HEK293T (cell line): Measurements from ENCODE around the gene MKKS.

Source experiments
- CTCF ChIA-PET: fragments of 350-600 bp; formaldehyde crosslinking; extraction: SDS; loops from one replicate; lab custom pipeline; 2021; ENCODE audit warnings: antibody characterized with exemption, inconsistent platforms; lab: Yijun Ruan, JAX
- POLR2A ChIA-PET: fragments of 350-600 bp; formaldehyde crosslinking; extraction: SDS; loops from one replicate; lab custom pipeline; 2020; ENCODE audit warnings: antibody characterized with exemption, inconsistent platforms; lab: Yijun Ruan, JAX
- DNase-seq: peaks from one replicate; pipeline ENCODE4 v3.0.0; 2012; ENCODE audit warnings: mixed read lengths; ENCODE audit errors: extremely low spot score
- ARNT ChIP-seq: fragments of 450-650 bp; IDR thresholded peaks from 2 replicates; pipeline ENCODE4 v1.6.1; 2017; ENCODE audit warnings: mild to moderate bottlenecking
- BHLHE40 ChIP-seq: fragments of 450-650 bp; IDR thresholded peaks from 2 replicates; pipeline ENCODE4 v1.6.1; 2016; ENCODE audit warnings: mild to moderate bottlenecking, moderate library complexity, borderline replicate concordance
- CTBP1 ChIP-seq: fragments of 450-650 bp; IDR thresholded peaks from 2 replicates; pipeline ENCODE4 v1.6.1; 2016; ENCODE audit warnings: borderline replicate concordance
- ELF4 ChIP-seq: fragments of 450-650 bp; IDR thresholded peaks from 2 replicates; pipeline ENCODE4 v1.6.1; 2017; ENCODE audit warnings: antibody characterized with exemption
- FOXA1 ChIP-seq: fragments of 450-650 bp; IDR thresholded peaks from 2 replicates; pipeline ENCODE4 v1.6.1; 2016; ENCODE audit warnings: mild to moderate bottlenecking
- FOXK2 ChIP-seq: fragments of 450-650 bp; IDR thresholded peaks from 2 replicates; pipeline ENCODE4 v1.6.1; 2016; ENCODE audit warnings: mild to moderate bottlenecking
- FOXM1 ChIP-seq: fragments of 450-650 bp; IDR thresholded peaks from 2 replicates; pipeline ENCODE4 v1.6.1; 2017; ENCODE audit warnings: mild to moderate bottlenecking, borderline replicate concordance
- HDGF ChIP-seq: fragments of 450-650 bp; IDR thresholded peaks from 2 replicates; pipeline ENCODE4 v1.6.1; 2017; ENCODE audit warnings: antibody characterized with exemption, borderline replicate concordance
- L3MBTL2 ChIP-seq: fragments of 450-650 bp; conservative IDR thresholded peaks from 2 replicates; pipeline ENCODE4 v1.6.1; 2016; ENCODE audit warnings: mild to moderate bottlenecking
- LEF1 ChIP-seq: fragments of 450-650 bp; IDR thresholded peaks from 2 replicates; pipeline ENCODE4 v1.6.1; 2017; ENCODE audit warnings: mild to moderate bottlenecking, borderline replicate concordance
- NFRKB ChIP-seq: fragments of 450-650 bp; IDR thresholded peaks from 2 replicates; pipeline ENCODE4 v1.6.1; 2016; ENCODE audit warnings: mild to moderate bottlenecking, moderate library complexity
- PKNOX1 ChIP-seq: fragments of 450-650 bp; IDR thresholded peaks from 2 replicates; pipeline ENCODE4 v1.6.1; 2016
- SP1 ChIP-seq: fragments of 450-650 bp; IDR thresholded peaks from 2 replicates; pipeline ENCODE4 v1.6.1; 2017
- SUZ12 ChIP-seq: fragments of 450-650 bp; IDR thresholded peaks from 2 replicates; pipeline ENCODE4 v1.6.1; 2016; ENCODE audit warnings: mild to moderate bottlenecking
- TARDBP ChIP-seq: fragments of 450-650 bp; IDR thresholded peaks from 2 replicates; pipeline ENCODE4 v1.6.1; 2016
- ZNF384 ChIP-seq: fragments of 450-650 bp; IDR thresholded peaks from 2 replicates; pipeline ENCODE4 v1.6.1; 2016

The MKKS gene

GRCh38 chr20:10415013-10415650, 18.9 kb downstream of the MKKS start:
- TF ChIP-seq SP1 (no peak), NFRKB (no peak), ZNF384 (no peak), PKNOX1 (no peak), FOXA1 (no peak), TARDBP (no peak), FOXK2 (no peak), HDGF (no peak), LEF1 (no peak), ARNT (no peak), BHLHE40 (no peak), CTBP1 (no peak), FOXM1 (no peak), ELF4 (no peak), L3MBTL2 (no peak), SUZ12 (no peak)
- CTCF ChIA-PET = no interaction called here
- POLR2A ChIA-PET = no interaction called here
- no peak for DNase-seq

GRCh38 chr20:10412591-10413408, 21.2 kb downstream of the MKKS start:
- CTCF ChIA-PET = no interaction called here
- POLR2A ChIA-PET = no interaction called here
- DNase-seq = no peak
- no peak for TF ChIP-seq ELF4
- no peak for TF ChIP-seq FOXM1

DNA sequence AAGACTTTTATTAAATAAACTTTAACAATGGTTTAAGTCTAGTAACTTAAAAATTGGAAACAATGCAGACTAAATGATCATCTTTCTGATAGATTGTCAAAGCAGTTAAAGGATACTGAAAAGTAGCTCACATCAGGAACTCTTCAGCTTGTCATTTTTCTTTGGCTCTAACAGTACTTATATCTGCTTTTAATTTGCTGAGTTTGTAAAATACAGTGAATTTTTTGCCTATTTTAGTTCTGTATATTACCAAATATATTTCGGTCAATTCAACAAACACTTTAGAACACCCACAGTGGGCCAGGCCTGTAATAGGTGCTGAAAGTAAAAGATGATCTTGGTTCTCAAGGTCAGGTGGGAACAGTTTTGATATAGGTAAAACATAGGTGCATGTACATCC, 22.3 kb downstream of the MKKS start:
- TF ChIP-seq ZNF384 (no peak), ARNT (no peak), LEF1 (no peak), SP1 (no peak)

DNA sequence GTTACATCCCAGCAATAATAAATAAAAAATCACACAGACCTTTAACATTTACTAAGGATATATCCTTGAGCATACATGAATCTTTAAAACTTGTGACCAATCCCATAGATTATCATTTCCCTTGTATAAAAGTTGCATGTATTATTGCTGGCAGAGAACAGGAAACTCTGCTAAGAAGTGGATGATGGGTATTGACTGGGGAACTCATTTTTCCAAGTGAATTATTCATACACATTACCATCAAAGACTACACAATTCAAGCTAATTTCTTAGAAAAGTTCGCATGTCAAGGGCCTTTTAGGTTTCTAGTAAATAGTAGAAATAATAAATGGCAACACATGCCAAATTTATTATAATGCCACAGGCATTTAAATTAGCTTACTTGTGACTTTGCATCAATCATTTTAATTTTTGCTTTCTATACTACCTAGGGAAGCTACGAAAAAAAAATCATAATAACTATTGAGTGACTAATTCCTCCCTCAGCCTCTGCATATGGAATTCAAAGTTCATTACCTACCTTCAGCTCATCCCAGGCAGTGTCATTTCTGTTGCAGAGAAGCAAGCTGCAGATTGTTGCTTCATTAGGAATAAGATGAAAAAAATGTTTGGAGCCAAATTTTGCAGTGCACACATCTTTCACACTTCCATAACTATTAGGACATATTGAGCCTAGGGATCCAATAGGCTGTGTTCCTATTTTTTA, 25.8 kb downstream of the MKKS start:
- no peak for DNase-seq
- ChIA-PET CTCF (no interaction called here), POLR2A (interaction anchor here (1.1 kb wide), 1 partner anchor 25 kb away, joined by 3 read pairs; no protein-coding TSS in a partner anchor)
- TF ChIP-seq FOXA1 (no peak), CTBP1 (no peak), ELF4 (no peak), TARDBP (no peak), ARNT (no peak), BHLHE40 (no peak), L3MBTL2 (no peak), HDGF (no peak), SP1 (no peak), FOXM1 (no peak), NFRKB (no peak), LEF1 (no peak), SUZ12 (no peak), ZNF384 (no peak)

More for the DNA sequence above, 22.3 kb downstream of the MKKS start:
- DNase-seq = no peak
- ChIA-PET CTCF (interaction anchor here (0.7 kb wide), 1 partner anchor 96 kb away, joined by 3 read pairs; no protein-coding TSS in a partner anchor), POLR2A (no interaction called here)

DNA sequence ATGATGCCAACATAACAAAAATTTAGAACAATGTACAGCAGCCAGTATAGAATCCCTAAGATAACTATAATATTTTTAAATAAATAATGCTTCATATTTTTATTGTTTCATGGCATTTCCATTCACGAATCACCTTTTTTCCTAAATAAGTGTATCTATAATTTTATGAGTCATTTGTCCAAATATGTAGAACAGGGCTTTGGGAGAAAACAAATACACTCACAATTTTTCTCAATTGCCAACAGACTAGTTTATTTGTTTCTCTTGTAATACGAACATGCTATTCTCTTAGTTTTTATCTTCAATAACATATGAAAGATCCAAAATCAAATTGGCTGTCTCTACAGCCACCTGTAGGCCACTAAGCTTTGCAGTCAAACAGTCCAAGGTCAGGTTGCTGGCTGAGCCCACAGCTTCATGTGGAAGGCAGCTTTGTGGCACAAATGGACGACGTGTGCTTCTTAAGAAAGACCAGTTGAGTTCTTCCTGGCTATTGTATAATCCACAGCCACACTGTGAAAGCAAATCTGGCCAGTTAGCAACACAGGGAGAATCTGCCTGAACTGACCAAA, 29.0 kb downstream of the MKKS start:
- no peak for DNase-seq
- no peak for TF ChIP-seq PKNOX1
- ChIA-PET CTCF (no interaction called here), POLR2A (no interaction called here)

DNA sequence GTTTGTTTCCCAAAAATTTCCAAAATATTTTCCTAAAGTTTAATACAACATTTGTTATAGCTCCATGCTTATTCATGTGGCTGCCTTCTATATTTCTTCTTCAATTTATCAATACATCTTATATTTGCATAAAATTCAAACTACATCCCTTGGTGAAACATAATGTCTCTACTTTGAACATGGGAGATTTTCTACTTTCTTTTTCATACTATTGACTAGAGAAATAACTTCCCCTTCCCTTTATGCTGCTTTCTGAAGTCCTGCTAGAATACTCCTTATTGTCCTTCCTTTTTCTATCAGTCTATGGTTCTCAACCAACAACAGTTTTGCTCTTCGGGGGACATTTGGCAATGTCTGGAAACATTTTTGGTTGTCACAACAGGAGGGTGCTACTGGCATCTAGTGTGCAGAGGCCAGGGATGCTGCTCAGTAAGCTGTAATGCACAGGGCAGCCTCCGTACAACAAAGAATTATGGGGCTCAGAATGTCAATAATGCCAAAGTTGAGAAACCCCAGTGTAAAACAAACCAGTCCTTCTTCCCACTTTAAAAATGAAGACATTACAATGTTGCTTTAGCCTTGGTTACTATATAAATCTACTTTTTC, 29.9 kb downstream of the MKKS start:
- DNase-seq = no peak
- ChIA-PET CTCF (no interaction called here), POLR2A (no interaction called here)
- TF ChIP-seq TARDBP (no peak), NFRKB (no peak), L3MBTL2 (no peak), LEF1 (no peak), FOXM1 (no peak), ARNT (no peak), ZNF384 (no peak), PKNOX1 (no peak), SP1 (no peak), SUZ12 (no peak), BHLHE40 (no peak), ELF4 (no peak), FOXK2 (no peak), HDGF (no peak), CTBP1 (no peak)
